K562 (cell line): Measurements from ENCODE around the gene ZNF333.

ENCODE experiments used
- JUND ChIP-seq, 2 experiments: IDR thresholded peaks; 2 replicates in 1 of 2; 3 replicates in 1 of 2; pipeline ENCODE4 v1.6.1; 2011; ENCODE audit warnings: borderline replicate concordance in 2 of 2, low read depth in 2 of 2, low read length in 2 of 2, improper control_type of control experiment in 1 of 2, missing biosample characterization in 1 of 2, missing genetic modification characterization in 1 of 2, missing genetic modification reagents in 1 of 2
- ZBTB17 ChIP-seq: fragments of 450-650 bp; formaldehyde crosslinking; IDR thresholded peaks from 2 replicates; pipeline ENCODE4 v1.4.0; 2020; ENCODE audit warnings: mild to moderate bottlenecking

DNA sequence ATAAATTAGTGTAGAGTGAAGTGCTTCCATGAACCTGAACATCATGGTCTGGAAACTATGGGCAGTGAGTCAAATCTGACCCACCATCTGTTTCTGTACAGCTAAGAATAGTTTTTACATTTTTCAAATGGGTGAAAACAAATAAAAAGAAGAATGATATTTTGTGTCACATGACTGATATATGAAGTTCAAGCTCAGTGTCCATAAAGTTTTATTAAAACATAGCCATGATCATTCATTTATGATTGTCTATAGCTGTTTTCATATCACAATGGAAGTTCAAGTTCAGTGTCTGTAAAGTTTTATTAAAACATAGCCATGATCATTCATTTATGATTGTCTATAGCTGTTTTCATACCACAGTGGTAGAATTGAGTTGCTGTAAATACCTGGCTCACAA lies 42.7 kb downstream of the ZNF333 start:
- TF ChIP-seq JUND (IDR thresholded peaks at IDR 0.05; ENCODE audit: borderline replicate concordance, low read depth, low read length) (no peak), JUND (tag; IDR thresholded peaks at IDR 0.05; ENCODE audit: borderline replicate concordance, low read depth, low read length) (no peak), ZBTB17 (CRISPR knock-in tag) (no peak)
